ENCODE data around the gene KLHL36. TPM values are rescaled to one million over a fixed set of nuclear protein-coding genes. Genes with fewer than 3 reads are reported as not detected.

The KLHL36 gene
- total and polyA plus RNA-seq, 9 of the 15 experiments (the other 6 are each of a cell fraction or from before 2014, with no cell fraction given) = 2.1 to 51.2 (median 18.5) TPM

GRCh38 chr16:84599521-84600202, 48.6 kb upstream of the KLHL36 start (continued):
- TF ChIP-seq ZBTB11 (CRISPR knock-in tag; IDR thresholded peaks at IDR 0.05) (no peak), ETV1 (tag; conservative IDR thresholded peaks at IDR 0.05; ENCODE audit: low read depth) (0 out of 2 replicates have a peak, but pooled peaks have one; percentile 37), RFX1 (IDR thresholded peaks at IDR 0.05) (peak; percentile 78), ZNF212 (CRISPR knock-in tag; IDR thresholded peaks at IDR 0.05) (no peak), PRDM10 (IDR thresholded peaks at IDR 0.05; ENCODE audit: partially characterized antibody) (peak; percentile 66), ZBTB17 (CRISPR knock-in tag; IDR thresholded peaks at IDR 0.05) (no peak), ZNF140 (CRISPR knock-in tag; IDR thresholded peaks at IDR 0.05) (no peak), ZMIZ1 (IDR thresholded peaks at IDR 0.05; ENCODE audit: low read depth in 2 of 2, low read length in 2 of 2) (no peak), PHF8 (IDR thresholded peaks at IDR 0.05; ENCODE audit: borderline replicate concordance, low read length) (peak; percentile 14; the same call in 1 of the 2 replicates), ETV5 (CRISPR knock-in tag; IDR thresholded peaks at IDR 0.05; ENCODE audit: low read depth) (no peak), FOSL1 (tag; conservative IDR thresholded peaks at IDR 0.05) (no peak), FOXA3 (CRISPR knock-in tag; conservative IDR thresholded peaks at IDR 0.05 in 1 of 2, IDR thresholded peaks at IDR 0.05 in 1 of 2) (0 out of 4 replicates have a peak, but pooled peaks of 1 of the 2 experiments have one; percentile 21), STAG1 (CRISPR knock-in tag; IDR thresholded peaks at IDR 0.05; ENCODE audit: borderline replicate concordance) (no peak)
